Left ventricle myocardium inferior (tissue), 1 donor: ENCODE data around the gene ACTC1. TPM values are rescaled to one million over a fixed set of nuclear protein-coding genes. Genes with fewer than 3 reads are reported as not detected.

Experiments used
- DNase-seq: peaks from one replicate; pipeline ENCODE4 v3.0.0-alpha.2; 2020
- H3K27ac ChIP-seq: fragments of 200-600 bp; replicated peaks from 2 replicates; pipeline ENCODE4 v1.8.0; 2021
- H3K27me3 ChIP-seq: fragments of 200-600 bp; 2 replicates; pipeline ENCODE4 v1.8.0; 2021; ENCODE audit warnings: low read depth
- H3K36me3 ChIP-seq: fragments of 200-600 bp; 2 replicates; pipeline ENCODE4 v1.8.0; 2021
- H3K4me1 ChIP-seq: fragments of 200-600 bp; 2 replicates; pipeline ENCODE4 v1.8.0; 2021
- H3K4me3 ChIP-seq: fragments of 200-600 bp; 2 replicates; pipeline ENCODE4 v1.8.0; 2021; ENCODE audit warnings: mild to moderate bottlenecking, moderate library complexity
- H3K9me3 ChIP-seq: fragments of 200-600 bp; replicated peaks from 2 replicates; pipeline ENCODE4 v1.8.0; 2021
- CTCF ChIP-seq: fragments of 200-600 bp; IDR thresholded peaks from 2 replicates; pipeline ENCODE4 v1.8.0; 2021; ENCODE audit warnings: antibody characterized with exemption, mild to moderate bottlenecking, borderline replicate concordance
- intact Hi-C: fragments of 100-400 bp; cut with micrococcal nuclease; formaldehyde crosslinking; loops from one replicate; pipeline ENCODE4 v1.11.0; 2022
- total RNA-seq: library from RNA; stranded (reverse); fragmentation: NEBNext Ultra II Directional; extraction: Animal tissue kit (Norgen Biotek cat#: 25700); gene quantifications from one replicate; pipeline ENCODE4 v1.2.1, GENCODE V29; 2021
- donor health status: DM: no; HTN: yes; CAD: no; lungs with severe emphysema.

The ACTC1 gene
- total RNA-seq, 1 donor from 2014 or later, result 13,225 TPM

DNA sequence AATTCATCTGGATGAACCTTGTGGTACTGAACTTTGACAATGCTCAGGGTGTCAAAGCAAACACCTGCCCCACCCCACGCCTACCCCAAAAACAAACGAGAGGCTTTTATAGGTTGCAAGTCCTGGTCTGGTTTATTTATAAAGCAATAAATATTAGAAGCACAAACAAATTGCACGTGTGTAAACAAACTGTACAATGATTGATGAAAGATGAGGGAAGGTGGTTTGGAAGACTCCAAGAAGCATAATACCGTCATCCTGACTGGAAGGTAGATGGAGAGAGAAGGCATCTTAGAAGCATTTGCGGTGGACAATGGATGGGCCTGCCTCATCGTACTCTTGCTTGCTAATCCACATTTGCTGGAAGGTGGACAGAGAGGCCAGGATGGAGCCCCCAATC, 5.2 kb downstream of the ACTC1 start:
- Histone ChIP-seq H3K36me3 (peaks cover 37% of the 10 kb centered on the region), H3K4me1 (peaks cover 3% of the 10 kb centered on the region), H3K9me3 (no peaks in the 10 kb centered on the region), H3K27ac (peak overlapping the region; percentile 46), H3K4me3 (no peak overlapping the region), H3K27me3 (peaks cover 25% of the 10 kb centered on the region)
- intact Hi-C loops, result no loop called here
- DNase-seq, result no peak
- TF ChIP-seq CTCF, result no peak

DNA sequence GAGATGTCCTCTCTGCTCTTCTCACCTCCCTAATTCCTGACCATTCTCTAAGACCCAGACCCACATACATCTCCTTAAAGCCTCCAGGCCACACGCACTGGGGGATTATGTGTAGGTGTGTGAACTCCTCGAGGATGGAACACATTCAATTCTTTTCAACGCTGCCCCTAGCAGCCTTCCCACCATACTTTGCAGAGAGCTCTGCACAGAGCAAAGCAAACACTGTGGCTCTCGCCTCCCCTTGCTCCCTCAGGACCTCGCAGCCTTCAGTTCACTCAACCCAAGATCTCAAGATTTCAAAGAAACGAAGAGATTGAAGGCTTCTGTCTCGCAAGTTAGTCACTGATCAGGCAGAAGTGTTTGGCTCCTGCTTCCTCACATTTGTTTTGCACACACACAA, 6.0 kb downstream of the ACTC1 start:
- intact Hi-C loops, result loop anchor here (10.0 kb wide), 1 partner anchor 75 kb away; no protein-coding TSS in a partner anchor
- DNase-seq, result no peak
- H3K4me3 ChIP-seq, result no peak overlapping the region
- peaks cover 30% of the 10 kb centered on the region for H3K36me3 ChIP-seq
- H3K9me3 ChIP-seq, result no peaks in the 10 kb centered on the region
- peaks cover 17% of the 10 kb centered on the region for H3K27me3 ChIP-seq
- peaks cover 3% of the 10 kb centered on the region for H3K4me1 ChIP-seq
- peak overlapping the region; percentile 46 for H3K27ac ChIP-seq
- TF ChIP-seq CTCF, result no peak

DNA sequence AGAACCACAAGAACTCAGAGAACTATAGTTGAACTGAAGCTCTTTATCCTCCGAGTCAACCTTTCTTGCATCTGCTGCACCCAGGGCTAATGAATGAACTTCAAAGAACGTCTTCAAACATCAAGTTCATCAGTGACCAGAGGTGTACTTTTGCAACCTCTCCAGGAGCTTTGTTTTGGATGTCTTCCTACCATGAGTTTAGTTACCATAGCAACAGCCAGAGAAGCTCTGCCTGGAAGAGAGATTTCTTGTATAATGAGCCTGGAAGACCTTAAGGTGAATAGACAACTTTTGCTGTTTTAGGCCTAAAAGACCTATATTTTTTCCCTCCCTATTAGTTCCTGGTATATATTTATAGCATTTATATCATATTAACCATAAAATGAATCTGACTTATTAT, 9.1 kb downstream of the ACTC1 start:
- no peak for DNase-seq
- intact Hi-C loops, result loop anchor here (10.0 kb wide), 1 partner anchor 71 kb away; no protein-coding TSS in a partner anchor
- Histone ChIP-seq H3K36me3 (no peaks in the 10 kb centered on the region), H3K4me1 (no peaks in the 10 kb centered on the region), H3K27ac (no peak overlapping the region), H3K9me3 (peaks cover under 1% of the 10 kb centered on the region), H3K4me3 (no peak overlapping the region), H3K27me3 (peaks cover 5% of the 10 kb centered on the region)
- TF ChIP-seq CTCF, result no peak

DNA sequence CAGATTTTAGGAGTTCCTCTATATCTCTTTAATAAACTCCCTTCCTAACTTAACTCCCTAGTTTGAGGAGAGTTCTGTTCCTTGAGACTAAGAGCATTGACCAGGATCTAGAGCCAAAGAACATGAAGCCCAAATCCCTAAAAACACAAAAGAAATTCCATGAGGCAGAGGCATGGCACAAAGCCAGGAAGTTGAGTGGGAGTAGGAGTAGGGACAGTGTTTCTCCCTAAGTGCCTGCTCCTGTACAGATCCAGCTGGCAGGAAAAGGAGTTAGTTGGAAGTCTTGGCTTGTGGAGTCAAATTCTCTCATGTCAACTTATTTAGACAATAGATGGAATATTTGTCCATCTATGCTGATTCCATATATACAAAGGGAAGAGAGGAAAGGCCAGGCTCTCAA, 11.4 kb downstream of the ACTC1 start:
- Histone ChIP-seq H3K27me3 (peaks cover 5% of the 10 kb centered on the region), H3K4me1 (no peaks in the 10 kb centered on the region), H3K9me3 (peaks cover 9% of the 10 kb centered on the region), H3K4me3 (no peak overlapping the region), H3K36me3 (no peaks in the 10 kb centered on the region), H3K27ac (no peak overlapping the region)
- DNase-seq, result no peak
- TF ChIP-seq CTCF, result no peak
- intact Hi-C loops, result loop anchor here (10.0 kb wide), 1 partner anchor 69 kb away; no protein-coding TSS in a partner anchor

GRCh38 chr15:34783431-34783830, 11.9 kb downstream of the ACTC1 start:
- no peaks in the 10 kb centered on the region for H3K4me1 ChIP-seq
- H3K27me3 ChIP-seq, result peaks cover 5% of the 10 kb centered on the region
- no peak for DNase-seq
- no peak for TF ChIP-seq CTCF
- H3K36me3 ChIP-seq, result no peaks in the 10 kb centered on the region
- peaks cover 9% of the 10 kb centered on the region for H3K9me3 ChIP-seq
- no peak overlapping the region for H3K4me3 ChIP-seq
- intact Hi-C loops, result loop anchor here (10.0 kb wide), 1 partner anchor 69 kb away; no protein-coding TSS in a partner anchor
- no peak overlapping the region for H3K27ac ChIP-seq
